Measurements from ENCODE around the gene ELFN2.

The ELFN2 gene

DNA sequence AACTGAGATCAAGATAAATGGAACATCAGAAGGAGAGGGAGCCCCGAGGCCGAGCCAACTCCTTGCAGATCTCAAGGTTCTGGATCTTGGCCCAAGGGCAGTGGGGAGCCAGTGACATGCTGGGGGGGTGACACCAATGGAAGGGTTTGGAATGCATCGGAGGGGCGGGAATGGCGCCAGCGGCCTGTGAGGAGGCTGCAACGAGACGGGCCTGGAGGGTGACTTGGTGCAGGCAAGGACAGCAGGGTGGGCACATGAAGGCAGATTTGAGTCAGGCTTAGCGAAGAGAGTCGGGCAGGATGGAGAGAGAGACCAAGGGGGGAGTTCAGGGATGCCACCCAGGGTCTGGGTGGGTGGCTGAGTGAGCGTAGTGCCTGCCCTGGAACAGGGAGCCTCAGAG is 23.2 kb downstream of the ELFN2 start (continued):
- TF ChIP-seq, protein P1, sequence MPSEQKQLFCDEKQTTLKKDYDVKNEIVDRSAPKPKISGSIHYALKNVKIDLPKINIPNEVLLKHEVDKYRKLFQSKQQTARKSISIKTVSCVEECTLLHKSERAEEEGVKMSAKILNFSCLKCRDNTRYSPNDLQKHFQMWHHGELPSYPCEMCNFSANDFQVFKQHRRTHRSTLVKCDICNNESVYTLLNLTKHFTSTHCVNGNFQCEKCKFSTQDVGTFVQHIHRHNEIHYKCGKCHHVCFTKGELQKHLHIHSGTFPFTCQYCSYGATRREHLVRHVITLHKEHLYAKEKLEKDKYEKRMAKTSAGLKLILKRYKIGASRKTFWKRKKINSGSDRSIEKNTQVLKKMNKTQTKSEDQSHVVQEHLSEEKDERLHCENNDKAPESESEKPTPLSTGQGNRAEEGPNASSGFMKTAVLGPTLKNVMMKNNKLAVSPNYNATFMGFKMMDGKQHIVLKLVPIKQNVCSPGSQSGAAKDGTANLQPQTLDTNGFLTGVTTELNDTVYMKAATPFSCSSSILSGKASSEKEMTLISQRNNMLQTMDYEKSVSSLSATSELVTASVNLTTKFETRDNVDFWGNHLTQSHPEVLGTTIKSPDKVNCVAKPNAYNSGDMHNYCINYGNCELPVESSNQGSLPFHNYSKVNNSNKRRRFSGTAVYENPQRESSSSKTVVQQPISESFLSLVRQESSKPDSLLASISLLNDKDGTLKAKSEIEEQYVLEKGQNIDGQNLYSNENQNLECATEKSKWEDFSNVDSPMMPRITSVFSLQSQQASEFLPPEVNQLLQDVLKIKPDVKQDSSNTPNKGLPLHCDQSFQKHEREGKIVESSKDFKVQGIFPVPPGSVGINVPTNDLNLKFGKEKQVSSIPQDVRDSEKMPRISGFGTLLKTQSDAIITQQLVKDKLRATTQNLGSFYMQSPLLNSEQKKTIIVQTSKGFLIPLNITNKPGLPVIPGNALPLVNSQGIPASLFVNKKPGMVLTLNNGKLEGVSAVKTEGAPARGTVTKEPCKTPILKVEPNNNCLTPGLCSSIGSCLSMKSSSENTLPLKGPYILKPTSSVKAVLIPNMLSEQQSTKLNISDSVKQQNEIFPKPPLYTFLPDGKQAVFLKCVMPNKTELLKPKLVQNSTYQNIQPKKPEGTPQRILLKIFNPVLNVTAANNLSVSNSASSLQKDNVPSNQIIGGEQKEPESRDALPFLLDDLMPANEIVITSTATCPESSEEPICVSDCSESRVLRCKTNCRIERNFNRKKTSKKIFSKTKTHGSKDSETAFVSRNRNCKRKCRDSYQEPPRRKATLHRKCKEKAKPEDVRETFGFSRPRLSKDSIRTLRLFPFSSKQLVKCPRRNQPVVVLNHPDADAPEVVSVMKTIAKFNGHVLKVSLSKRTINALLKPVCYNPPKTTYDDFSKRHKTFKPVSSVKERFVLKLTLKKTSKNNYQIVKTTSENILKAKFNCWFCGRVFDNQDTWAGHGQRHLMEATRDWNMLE (tag by site-specific recombination; conservative IDR thresholded peaks at IDR 0.05; ENCODE audit: low read depth): no peak
- TF ChIP-seq ZNF658 (tag by site-specific recombination; IDR thresholded peaks at IDR 0.05): no peak
- no peak for TF ChIP-seq ZNF223 (tag by site-specific recombination; IDR thresholded peaks at IDR 0.05)

DNA sequence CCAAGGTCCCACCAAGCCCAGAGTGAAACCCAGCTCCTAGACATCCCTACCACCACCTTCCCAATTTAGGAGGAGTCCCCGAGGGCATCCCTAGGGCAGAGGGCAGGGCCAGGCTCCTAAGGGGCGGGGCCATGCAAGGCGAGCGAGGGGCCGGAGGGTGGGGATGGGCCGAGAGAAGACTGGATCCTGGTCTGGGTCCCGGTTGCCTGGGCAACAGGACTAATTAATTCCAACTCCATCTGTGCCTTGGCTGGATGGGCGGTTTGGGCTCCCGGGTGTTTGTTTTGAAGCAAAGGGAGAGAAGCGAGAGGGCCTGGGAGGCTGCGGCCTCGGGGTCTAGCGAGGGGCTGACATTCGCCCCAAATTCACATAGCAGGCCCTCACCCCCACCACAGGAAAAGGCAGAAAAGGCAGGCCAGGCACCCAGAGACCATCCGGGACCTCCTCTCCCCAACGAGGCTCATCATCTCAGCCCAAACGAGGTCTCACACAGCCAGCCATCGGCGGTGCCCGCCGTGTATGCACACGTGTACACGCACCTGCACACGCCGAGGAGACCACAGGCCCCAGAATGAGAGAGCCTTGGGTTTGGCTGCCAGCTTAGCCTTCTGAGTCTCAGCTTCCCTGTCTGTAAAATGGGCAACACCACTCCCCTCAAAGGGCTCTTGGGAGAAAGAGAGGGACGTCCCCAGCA is 23.9 kb downstream of the ELFN2 start:
- H3K4me3 ChIP-seq (ENCODE audit: low read depth, low read length): no peak overlapping the region
- ChIA-PET CTCF (interaction anchor here (0.6 to 0.8 kb wide), 4 partner anchors 11 to 291 kb away, joined by 3 to 4 read pairs (median 4); no protein-coding TSS in a partner anchor), POLR2A (interaction anchor here (0.6 kb wide), 1 partner anchor 13 kb away, joined by 3 read pairs; no protein-coding TSS in a partner anchor)
- H3K27ac ChIP-seq (ENCODE audit: extremely low read depth, low read depth, low read length): no peak overlapping the region
- no peaks in the 10 kb centered on the region for H3K4me1 ChIP-seq (ENCODE audit: control insufficient read depth, insufficient read depth, low read length)
- H3K9me3 ChIP-seq (ENCODE audit: control insufficient read depth, insufficient read depth, low read depth, low read length): no peaks in the 10 kb centered on the region
- TF ChIP-seq ZXDB (tag by site-specific recombination; IDR thresholded peaks at IDR 0.05): no peak
- no peak for TF ChIP-seq ZNF214 (tag by site-specific recombination; IDR thresholded peaks at IDR 0.05; ENCODE audit: borderline replicate concordance)
- TF ChIP-seq ZNF248 (tag by site-specific recombination; IDR thresholded peaks at IDR 0.05): no peak
- no peak for TF ChIP-seq HOXC10 (CRISPR knock-in tag; IDR thresholded peaks at IDR 0.05)
- TF ChIP-seq ZNF19 (tag by site-specific recombination; IDR thresholded peaks at IDR 0.05; ENCODE audit: low read depth): no peak
- TF ChIP-seq, protein P1 (tag by site-specific recombination; conservative IDR thresholded peaks at IDR 0.05; ENCODE audit: low read depth): no peak
- TF ChIP-seq ZNF530 (tag by site-specific recombination; IDR thresholded peaks at IDR 0.05; ENCODE audit: low read depth): no peak
- no peak for TF ChIP-seq ZNF529 (tag by site-specific recombination; IDR thresholded peaks at IDR 0.05; ENCODE audit: insufficient replicate concordance)
- TF ChIP-seq ZNF785 (tag by site-specific recombination; IDR thresholded peaks at IDR 0.05): no peak
- TF ChIP-seq OSR2 (tag by site-specific recombination; IDR thresholded peaks at IDR 0.05): no peak
- TF ChIP-seq, protein P2, sequence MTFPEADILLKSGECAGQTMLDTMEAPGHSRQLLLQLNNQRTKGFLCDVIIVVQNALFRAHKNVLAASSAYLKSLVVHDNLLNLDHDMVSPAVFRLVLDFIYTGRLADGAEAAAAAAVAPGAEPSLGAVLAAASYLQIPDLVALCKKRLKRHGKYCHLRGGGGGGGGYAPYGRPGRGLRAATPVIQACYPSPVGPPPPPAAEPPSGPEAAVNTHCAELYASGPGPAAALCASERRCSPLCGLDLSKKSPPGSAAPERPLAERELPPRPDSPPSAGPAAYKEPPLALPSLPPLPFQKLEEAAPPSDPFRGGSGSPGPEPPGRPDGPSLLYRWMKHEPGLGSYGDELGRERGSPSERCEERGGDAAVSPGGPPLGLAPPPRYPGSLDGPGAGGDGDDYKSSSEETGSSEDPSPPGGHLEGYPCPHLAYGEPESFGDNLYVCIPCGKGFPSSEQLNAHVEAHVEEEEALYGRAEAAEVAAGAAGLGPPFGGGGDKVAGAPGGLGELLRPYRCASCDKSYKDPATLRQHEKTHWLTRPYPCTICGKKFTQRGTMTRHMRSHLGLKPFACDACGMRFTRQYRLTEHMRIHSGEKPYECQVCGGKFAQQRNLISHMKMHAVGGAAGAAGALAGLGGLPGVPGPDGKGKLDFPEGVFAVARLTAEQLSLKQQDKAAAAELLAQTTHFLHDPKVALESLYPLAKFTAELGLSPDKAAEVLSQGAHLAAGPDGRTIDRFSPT (tag by site-specific recombination; IDR thresholded peaks at IDR 0.05): no peak
- TF ChIP-seq GFI1B (tag by site-specific recombination; IDR thresholded peaks at IDR 0.05): no peak
- no peak for TF ChIP-seq ZNF596 (tag by site-specific recombination; IDR thresholded peaks at IDR 0.05)
- no peak for TF ChIP-seq KLF9 (tag by site-specific recombination; IDR thresholded peaks at IDR 0.05; ENCODE audit: low read depth)
- no peak for TF ChIP-seq ZNF664 (tag by site-specific recombination; IDR thresholded peaks at IDR 0.05)
- no peak for TF ChIP-seq FEZF1 (tag by site-specific recombination; IDR thresholded peaks at IDR 0.05)
- TF ChIP-seq ZNF138 (tag by site-specific recombination; IDR thresholded peaks at IDR 0.05; ENCODE audit: borderline replicate concordance): no peak
- TF ChIP-seq ZBTB17 (tag by site-specific recombination; IDR thresholded peaks at IDR 0.05): no peak
- H3K36me3 ChIP-seq (ENCODE audit: control insufficient read depth in 2 of 2, insufficient read depth in 1 of 2, low read length in 2 of 2): no peaks in the 10 kb centered on the region
